Kidney (tissue), 14 donors: ENCODE measurements around the gene LRP6. TPM values are rescaled to one million over a fixed set of nuclear protein-coding genes. Genes with fewer than 3 reads are reported as not detected.
"Not testable (repeated sequence)": the region's sequence is repeated elsewhere in the genome, so short reads cannot be mapped to it uniquely, and the experiment has no call there.

Experiments
- DNase-seq, 5 donors: peaks; one replicate each; pipeline ENCODE4 v3.0.0-alpha.2; 2013 to 2020
- FAIRE-seq: peaks from 2 replicates; lab custom pipeline; 2012; peaks lifted over from hg19 to GRCh38; lab: Jason Lieb, UNC
- H3K27ac ChIP-seq, 2 donors: one replicate each; pipeline ENCODE4 v1.7.0; 2013; ENCODE audit warnings: low read depth in 2 of 2, low read length in 2 of 2, inconsistent platforms in 1 of 2
- H3K27me3 ChIP-seq: one replicate; pipeline ENCODE4 v1.7.1; 2013; ENCODE audit warnings: low read length, inconsistent platforms; ENCODE audit not compliant: control insufficient read depth, insufficient read depth
- H3K36me3 ChIP-seq, 3 donors: one replicate each; pipeline versions ENCODE4 v1.7.0 to v1.7.1; 2013; ENCODE audit warnings: low read length in 3 of 3, control low read depth in 1 of 3, inconsistent platforms in 1 of 3; ENCODE audit not compliant: insufficient read depth in 3 of 3, control insufficient read depth in 2 of 3
- H3K4me1 ChIP-seq, 3 donors: one replicate each; pipeline versions ENCODE4 v1.7.0 to v1.7.1; 2013; ENCODE audit warnings: low read length in 3 of 3, inconsistent platforms in 1 of 3, low read depth in 1 of 3; ENCODE audit not compliant: control insufficient read depth in 2 of 3, insufficient read depth in 2 of 3
- H3K4me3 ChIP-seq, 3 donors: one replicate each; pipeline versions ENCODE4 v1.7.0 to v1.8.1; 2013; ENCODE audit warnings: low read length in 3 of 3, control low read depth in 1 of 3, inconsistent platforms in 1 of 3
- H3K9ac ChIP-seq, 3 donors: one replicate each; pipeline versions ENCODE4 v1.7.0 to v1.7.1; 2013; ENCODE audit warnings: low read length in 3 of 3, control low read depth in 1 of 3, inconsistent platforms in 1 of 3
- H3K9me3 ChIP-seq, 3 donors: one replicate each; pipeline versions ENCODE4 v1.7.0 to v1.7.1; 2013; ENCODE audit warnings: low read length in 3 of 3, control low read depth in 1 of 3, inconsistent platforms in 1 of 3; ENCODE audit not compliant: control insufficient read depth in 2 of 3, insufficient read depth in 1 of 3
- intact Hi-C: fragments of 100-400 bp; cut with DNase I; formaldehyde crosslinking; loops from one replicate; pipeline ENCODE4 v1.11.1; 2022
- polyA plus RNA-seq: library from polyadenylated mRNA; stranded (reverse); fragments of 350-450 nt; fragmentation: Illumina TruSeq; extraction: RNeasy Lipid Tissue Mini Kit (QIAGEN cat#74804); gene quantifications from one replicate; pipeline ENCODE4 v1.2.3, GENCODE V29; 2014; ENCODE audit warnings: low read depth, low replicate concordance; ENCODE audit not compliant: insufficient read depth
- total RNA-seq: library from RNA; stranded (reverse); fragmentation: NEBNext Ultra II Directional; extraction: Animal tissue kit (Norgen Biotek cat#: 25700); gene quantifications from one replicate; pipeline ENCODE4 v1.2.1, GENCODE V29; 2021
- TF ChIP-seq, protein P1 (sequence below): IDR thresholded peaks from 3 replicates; pipeline ENCODE4 v1.5.1; 2012; ENCODE audit warnings: mild to moderate bottlenecking, moderate library complexity, borderline replicate concordance; ENCODE audit not compliant: insufficient read depth; ENCODE audit errors: extremely low read depth
- donor health status: control.
- donor health status: control.
- donor health status: control.
- donor health status: control.
- donor health status: control.
- donor health status: DM: yes; HTN: yes; CAD: no.
- donor health status: Normal renal cell carcinoma (clear cell type).

LRP6 gene
- total and polyA plus RNA-seq, 2 donors from 2014 or later, result 7.5 to 44.1 TPM

DNA sequence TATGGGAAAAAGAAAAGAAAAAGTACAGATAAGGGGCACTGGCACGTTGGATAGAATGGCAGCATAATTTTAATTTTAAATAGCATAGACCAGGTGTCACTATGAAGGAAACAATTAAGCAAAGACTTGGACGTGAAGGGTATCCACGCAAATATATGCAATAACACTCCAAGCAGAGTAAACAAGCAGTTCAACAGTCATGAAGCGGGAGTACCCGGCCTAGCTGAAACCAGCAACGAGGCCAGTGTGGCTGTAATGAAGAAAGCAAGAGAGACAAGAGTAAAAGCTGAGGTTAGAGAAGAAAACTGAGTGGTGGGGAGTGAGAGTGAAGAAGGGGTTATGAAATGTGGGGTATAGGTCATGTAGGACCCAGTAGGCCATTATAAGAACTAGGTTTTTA is 110.7 kb downstream of the LRP6 start:
- H3K36me3 ChIP-seq, result peaks cover 6 to 19% (median 8%) of the 10 kb centered on the region in 3 donors
- H3K27ac ChIP-seq, result no peak overlapping the region
- intact Hi-C loops, result no loop called here
- TF ChIP-seq, protein P1, sequence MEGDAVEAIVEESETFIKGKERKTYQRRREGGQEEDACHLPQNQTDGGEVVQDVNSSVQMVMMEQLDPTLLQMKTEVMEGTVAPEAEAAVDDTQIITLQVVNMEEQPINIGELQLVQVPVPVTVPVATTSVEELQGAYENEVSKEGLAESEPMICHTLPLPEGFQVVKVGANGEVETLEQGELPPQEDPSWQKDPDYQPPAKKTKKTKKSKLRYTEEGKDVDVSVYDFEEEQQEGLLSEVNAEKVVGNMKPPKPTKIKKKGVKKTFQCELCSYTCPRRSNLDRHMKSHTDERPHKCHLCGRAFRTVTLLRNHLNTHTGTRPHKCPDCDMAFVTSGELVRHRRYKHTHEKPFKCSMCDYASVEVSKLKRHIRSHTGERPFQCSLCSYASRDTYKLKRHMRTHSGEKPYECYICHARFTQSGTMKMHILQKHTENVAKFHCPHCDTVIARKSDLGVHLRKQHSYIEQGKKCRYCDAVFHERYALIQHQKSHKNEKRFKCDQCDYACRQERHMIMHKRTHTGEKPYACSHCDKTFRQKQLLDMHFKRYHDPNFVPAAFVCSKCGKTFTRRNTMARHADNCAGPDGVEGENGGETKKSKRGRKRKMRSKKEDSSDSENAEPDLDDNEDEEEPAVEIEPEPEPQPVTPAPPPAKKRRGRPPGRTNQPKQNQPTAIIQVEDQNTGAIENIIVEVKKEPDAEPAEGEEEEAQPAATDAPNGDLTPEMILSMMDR, result no peak
- no peaks in the 10 kb centered on the region for H3K27me3 ChIP-seq
- H3K9ac ChIP-seq, result no peak overlapping the region
- peaks cover 0 to 4% (median 0%) of the 10 kb centered on the region in 3 donors for H3K4me1 ChIP-seq
- FAIRE-seq (no peak), DNase-seq (no peak)
- H3K9me3 ChIP-seq, result no peaks in the 10 kb centered on the region
- no peak overlapping the region for H3K4me3 ChIP-seq

DNA sequence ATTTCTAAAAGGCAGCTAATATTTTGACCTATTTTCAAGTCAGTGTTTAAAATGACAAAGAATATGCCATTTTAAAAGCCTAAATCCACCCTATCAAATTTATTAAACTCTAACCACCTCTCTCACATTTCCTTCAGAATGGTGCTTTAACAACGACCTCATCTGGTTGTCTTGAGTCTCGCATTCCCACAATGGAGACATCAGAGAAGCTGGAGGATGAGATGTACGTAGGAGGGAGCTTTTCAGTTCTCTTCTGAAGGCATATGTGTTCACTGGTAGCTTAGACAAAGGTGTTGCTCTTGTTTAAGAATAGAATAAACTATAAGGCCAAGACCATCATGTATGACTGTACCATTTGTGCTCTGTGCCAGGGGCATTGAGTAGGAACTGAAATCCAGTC is 113.2 kb downstream of the LRP6 start:
- Histone ChIP-seq H3K9ac (no peak overlapping the region), H3K4me3 (no peak overlapping the region), H3K4me1 (peaks cover 0 to 4% (median 0%) of the 10 kb centered on the region in 3 donors), H3K27ac (no peak overlapping the region), H3K27me3 (no peaks in the 10 kb centered on the region), H3K9me3 (no peaks in the 10 kb centered on the region), H3K36me3 (peaks cover 6 to 22% (median 13%) of the 10 kb centered on the region in 3 donors)
- FAIRE-seq (no peak), DNase-seq (no peak)
- intact Hi-C loops, result no loop called here
- TF ChIP-seq, protein P1, result no peak

DNA sequence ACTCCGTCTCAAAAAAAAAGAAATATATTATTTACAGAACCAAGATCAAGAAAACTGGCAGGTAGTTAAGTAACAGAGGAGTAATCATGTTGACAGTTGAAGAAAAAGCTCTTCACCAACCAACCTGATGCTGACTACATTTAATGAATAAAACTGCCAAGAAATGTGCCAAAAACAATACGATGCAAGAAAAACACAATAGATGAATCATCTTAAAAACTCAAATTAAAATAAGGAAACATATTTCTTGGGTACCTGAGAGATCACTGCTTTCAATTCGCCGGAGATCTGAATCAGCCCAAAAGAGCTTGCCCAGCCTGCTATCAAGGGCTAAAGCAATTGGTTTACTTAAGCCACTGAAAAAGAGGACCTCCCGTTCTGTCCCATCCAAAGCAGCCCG is 119.7 kb downstream of the LRP6 start:
- Histone ChIP-seq H3K27me3 (no peaks in the 10 kb centered on the region), H3K27ac (no peak overlapping the region), H3K36me3 (peaks cover 5 to 15% (median 9%) of the 10 kb centered on the region in 3 donors), H3K9ac (no peak overlapping the region), H3K4me1 (no peaks in the 10 kb centered on the region), H3K9me3 (no peaks in the 10 kb centered on the region), H3K4me3 (no peak overlapping the region)
- FAIRE-seq (no peak), DNase-seq (no peak)
- intact Hi-C loops, result no loop called here
- TF ChIP-seq, protein P1, result no peak

DNA sequence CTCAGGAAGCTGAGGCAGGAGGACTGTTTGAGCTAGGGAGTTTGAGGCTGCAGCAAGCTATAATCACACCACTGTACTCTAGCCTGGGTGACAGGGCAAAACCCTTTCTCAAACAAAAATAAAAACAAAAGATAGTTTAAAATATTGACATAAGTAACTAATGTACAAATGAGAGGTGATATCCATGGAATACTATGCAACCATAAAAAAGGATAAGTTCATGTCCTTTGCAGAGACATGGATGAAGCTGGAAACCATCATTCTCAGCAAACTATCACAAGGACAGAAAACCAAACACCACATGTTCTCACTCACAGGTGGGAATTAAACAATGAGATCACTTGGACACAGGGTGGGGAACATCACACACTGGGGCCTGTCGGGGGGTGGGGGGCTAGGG is 122.3 kb downstream of the LRP6 start:
- DNase-seq, H3K9ac ChIP-seq, H3K9me3 ChIP-seq, FAIRE-seq, H3K27me3 ChIP-seq, H3K4me3 ChIP-seq, H3K27ac ChIP-seq, intact Hi-C loops, H3K36me3 ChIP-seq, H3K4me1 ChIP-seq: not testable (repeated sequence)
